IMR-90 (cell line): ENCODE results near the gene H2AZ1. TPM values are rescaled to one million over a fixed set of nuclear protein-coding genes. Genes with fewer than 3 reads are reported as not detected.

Experiments
- ATAC-seq: fragments of 200-7000 bp; cut with Tn5 transposase; 2 replicates; pipeline ENCODE4 v1.9.1; 2020; ENCODE audit warnings: low read depth, mild to moderate bottlenecking, moderate library complexity
- BruUV-seq: library from RNA; stranded (reverse); fragments of 400-500 nt; replicated peaks from 2 replicates; lab custom pipeline; 2021; lab: Mats Ljungman, UMichigan
- CTCF ChIA-PET: fragments of 300-600 bp; formaldehyde crosslinking; extraction: SDS; loops from one replicate; lab custom pipeline; 2021; ENCODE audit warnings: antibody characterized with exemption; lab: Yijun Ruan, JAX
- POLR2A ChIA-PET: fragments of 300-600 bp; sonication (Branson Sonifier 250); formaldehyde crosslinking; loops from one replicate; lab custom pipeline; 2022; ENCODE audit warnings: antibody characterized with exemption; ENCODE audit not compliant: unreplicated experiment; lab: Charles Lee
- DNase-seq: peaks from one replicate; pipeline ENCODE4 v3.0.0; 2013
- H2AFZ ChIP-seq: replicated peaks from 2 replicates; pipeline ENCODE3; 2013; ENCODE audit warnings: low read length, mild to moderate bottlenecking; ENCODE audit not compliant: poor library complexity
- H2AK5ac ChIP-seq: 2 replicates; pipeline ENCODE4 v1.6.1; 2013; ENCODE audit warnings: low read depth, low read length, inconsistent platforms
- H2AK9ac ChIP-seq: replicated peaks from 2 replicates; pipeline ENCODE3; 2013; ENCODE audit warnings: mild to moderate bottlenecking, low read depth, low read length, moderate library complexity; ENCODE audit not compliant: poor library complexity
- H2BK120ac ChIP-seq: 2 replicates; pipeline ENCODE4 v1.6.1; 2013; ENCODE audit warnings: low read depth, low read length, inconsistent platforms
- H2BK15ac ChIP-seq: 3 replicates; pipeline ENCODE4 v1.6.1; 2013; ENCODE audit warnings: low read depth, low read length, inconsistent platforms
- H2BK20ac ChIP-seq: 2 replicates; pipeline ENCODE4 v1.6.1; 2013; ENCODE audit warnings: low read depth, mild to moderate bottlenecking, inconsistent platforms, low read length, moderate library complexity
- H2BK5ac ChIP-seq: 2 replicates; pipeline ENCODE4 v1.6.1; 2013; ENCODE audit warnings: mild to moderate bottlenecking, low read depth, low read length, inconsistent platforms; ENCODE audit not compliant: poor library complexity, severe bottlenecking
- H3K14ac ChIP-seq: replicated peaks from 2 replicates; pipeline ENCODE4 v1.6.1; 2013; ENCODE audit warnings: low read depth, low read length, inconsistent platforms
- H3K18ac ChIP-seq: 2 replicates; pipeline ENCODE4 v1.6.1; 2013; ENCODE audit warnings: low read depth, low read length, control low read depth
- H3K23ac ChIP-seq: 2 replicates; pipeline ENCODE4 v1.6.1; 2013; ENCODE audit warnings: low read depth, low read length, inconsistent platforms
- H3K27ac ChIP-seq: 2 replicates; pipeline ENCODE4 v1.5.1; 2013; ENCODE audit warnings: mild to moderate bottlenecking, control low read depth, low read length; ENCODE audit not compliant: insufficient read depth
- H3K27me3 ChIP-seq: 2 replicates; pipeline ENCODE4 v1.6.1; 2013; ENCODE audit warnings: low read length; ENCODE audit not compliant: control insufficient read depth, insufficient read depth
- H3K36me3 ChIP-seq: 2 replicates; pipeline ENCODE4 v1.6.1; 2013; ENCODE audit warnings: low read length, mixed read lengths; ENCODE audit not compliant: control insufficient read depth, insufficient read depth
- H3K4ac ChIP-seq: 2 replicates; pipeline ENCODE4 v1.6.1; 2013; ENCODE audit warnings: low read depth, low read length, inconsistent platforms
- H3K4me1 ChIP-seq: 2 replicates; pipeline ENCODE4 v1.6.1; 2013; ENCODE audit warnings: low read length, mixed read lengths; ENCODE audit not compliant: control insufficient read depth, insufficient read depth
- H3K4me2 ChIP-seq: 2 replicates; pipeline ENCODE4 v1.6.1; 2013; ENCODE audit warnings: low read depth, mild to moderate bottlenecking, control low read depth, low read length, moderate library complexity
- H3K4me3 ChIP-seq: 2 replicates; pipeline ENCODE4 v1.5.1; 2013; ENCODE audit warnings: low read depth, mild to moderate bottlenecking, control low read depth, low read length, moderate library complexity; ENCODE audit not compliant: insufficient read depth
- H3K56ac ChIP-seq: 2 replicates; pipeline ENCODE4 v1.6.1; 2013; ENCODE audit warnings: low read length, inconsistent platforms; ENCODE audit not compliant: insufficient read depth; ENCODE audit errors: extremely low read depth
- H3K79me1 ChIP-seq, 2 experiments: 2 replicates each; pipeline ENCODE4 v1.6.1; 2013; ENCODE audit warnings: low read length in 2 of 2, inconsistent platforms in 1 of 2, low read depth in 1 of 2
- H3K9ac ChIP-seq: 2 replicates; pipeline ENCODE4 v1.6.1; 2013; ENCODE audit warnings: low read depth, low read length, control low read depth
- H3K9me1 ChIP-seq: 2 replicates; pipeline ENCODE4 v1.6.1; 2013; ENCODE audit warnings: low read length, inconsistent platforms; ENCODE audit not compliant: insufficient read depth
- H3K9me3 ChIP-seq: 2 replicates; pipeline ENCODE4 v1.6.1; 2013; ENCODE audit warnings: low read length; ENCODE audit not compliant: control insufficient read depth, insufficient read depth
- H4K20me1 ChIP-seq: 2 replicates; pipeline ENCODE4 v1.6.1; 2013; ENCODE audit warnings: low read length, inconsistent platforms; ENCODE audit not compliant: insufficient read depth
- H4K5ac ChIP-seq: 2 replicates; pipeline ENCODE4 v1.6.1; 2013; ENCODE audit warnings: mild to moderate bottlenecking, low read depth, low read length, control low read depth
- H4K8ac ChIP-seq, 2 experiments: 2 replicates each; pipeline ENCODE4 v1.6.1; 2013; ENCODE audit warnings: low read depth in 2 of 2, low read length in 2 of 2, control low read depth in 1 of 2, inconsistent platforms in 1 of 2
- H4K91ac ChIP-seq: 2 replicates; pipeline ENCODE4 v1.6.1; 2013; ENCODE audit warnings: low read depth, low read length, inconsistent platforms; ENCODE audit not compliant: insufficient read depth
- CHD1 ChIP-seq: IDR thresholded peaks from 2 replicates; pipeline ENCODE4 v1.6.1; 2012; ENCODE audit warnings: low read depth, low read length, improper control_type of control experiment
- ELK1 ChIP-seq: fragments of 150-350 bp; IDR thresholded peaks from 2 replicates; pipeline ENCODE4 v1.6.1; 2016; ENCODE audit warnings: low read depth, mild to moderate bottlenecking, low read length, moderate library complexity, borderline replicate concordance
- MAFK ChIP-seq: IDR thresholded peaks from 2 replicates; pipeline ENCODE4 v1.6.1; 2012; ENCODE audit warnings: low read depth, low read length, improper control_type of control experiment
- MAZ ChIP-seq: IDR thresholded peaks from 2 replicates; pipeline ENCODE4 v1.6.1; 2012; ENCODE audit warnings: low read depth, mild to moderate bottlenecking, low read length, improper control_type of control experiment, moderate library complexity, borderline replicate concordance
- MXI1 ChIP-seq: IDR thresholded peaks from 2 replicates; pipeline ENCODE4 v1.6.1; 2012; ENCODE audit warnings: low read depth, mild to moderate bottlenecking, low read length, moderate library complexity, borderline replicate concordance
- RCOR1 ChIP-seq: IDR thresholded peaks from 2 replicates; pipeline ENCODE4 v1.6.1; 2012; ENCODE audit warnings: mild to moderate bottlenecking, low read length, improper control_type of control experiment; ENCODE audit not compliant: insufficient replicate concordance
- SMC3 ChIP-seq: fragments of 150-350 bp; IDR thresholded peaks from 2 replicates; pipeline ENCODE4 v1.6.1; 2016; ENCODE audit warnings: low read depth, mild to moderate bottlenecking, antibody characterized with exemption, low read length, moderate library complexity
- dilution Hi-C: fragments of 300-500 bp; cut with HindIII; formaldehyde crosslinking; loops from one replicate; pipeline ENCODE4 v1.14.3; 2018; ENCODE audit warnings: low sequenced_read_pairs; ENCODE audit not compliant: unreplicated experiment
- in situ Hi-C: fragments of 300-500 bp; cut with MboI; formaldehyde crosslinking; loops from 3 replicates; pipeline ENCODE4 v1.14.3; 2019; ENCODE audit warnings: low sequenced_read_pairs, inconsistent platforms, mixed read lengths
- intact Hi-C: fragments of 100-400 bp; cut with micrococcal nuclease; formaldehyde crosslinking; loops from 2 replicates; pipeline ENCODE4 v1.10.0; 2022
- polyA plus RNA-seq, 3 experiments: library from polyadenylated mRNA; depleted of rRNA; stranded (reverse); fragments of >200 nt; gene quantifications; 2 replicates each; pipeline ENCODE4 v1.2.3, GENCODE V29; 2012; ENCODE audit warnings: low replicate concordance in 1 of 3
- total RNA-seq: library from RNA; depleted of rRNA; stranded (reverse); fragments of >200 nt; gene quantifications from 2 replicates; pipeline ENCODE4 v1.2.3, GENCODE V29; 2012

The H2AZ1 gene
- total and polyA plus RNA-seq, 2 of the 4 experiments (the other 2 are of a cell fraction) = 456 to 1,129 TPM

- H3K14ac ChIP-seq = no peak overlapping the region
Measured at GRCh38 chr4:99934891-99935290, 15.2 kb downstream of the H2AZ1 start.

More at GRCh38 chr4:99934891-99935290, 15.2 kb downstream of the H2AZ1 start:
- H3K4ac ChIP-seq = no peak overlapping the region
- H2BK5ac ChIP-seq = no peak overlapping the region
- no peak overlapping the region for H2BK20ac ChIP-seq
- TF ChIP-seq MXI1 (no peak), MAZ (no peak), CHD1 (no peak), MAFK (no peak), RCOR1 (no peak), SMC3 (no peak), ELK1 (no peak)
- H2AFZ ChIP-seq = no peak overlapping the region
- peak; percentile 19 for DNase-seq
- H4K8ac ChIP-seq = no peak overlapping the region
- H3K4me1 ChIP-seq = no peaks in the 10 kb centered on the region
- intact Hi-C loops = no loop called here
- no peak overlapping the region for H3K56ac ChIP-seq
- peaks cover 11 to 25% of the 10 kb centered on the region in 2 experiments for H3K79me1 ChIP-seq
- no peak overlapping the region for H4K5ac ChIP-seq
- no peak overlapping the region for H3K4me3 ChIP-seq
- H2AK5ac ChIP-seq = no peak overlapping the region
- no peak for ATAC-seq
- H3K36me3 ChIP-seq = peaks cover 11% of the 10 kb centered on the region
- no peak overlapping the region for H2AK9ac ChIP-seq
- CTCF ChIA-PET = no interaction called here
- BruUV-seq = no TSS peak
- no peaks in the 10 kb centered on the region for H3K27me3 ChIP-seq
- no peak overlapping the region for H2BK120ac ChIP-seq
- no peak overlapping the region for H3K23ac ChIP-seq
- H3K18ac ChIP-seq = no peak overlapping the region
- in situ Hi-C loops = no loop called here
- H2BK15ac ChIP-seq = no peak overlapping the region
- peaks cover 17% of the 10 kb centered on the region for H4K20me1 ChIP-seq
- no peak overlapping the region for H3K4me2 ChIP-seq
- H3K27ac ChIP-seq = no peak overlapping the region
- H3K9me1 ChIP-seq = peaks cover 2% of the 10 kb centered on the region; the same call in 1 of the 2 replicates
- no peak overlapping the region for H3K9ac ChIP-seq
- POLR2A ChIA-PET = no interaction called here
- H3K9me3 ChIP-seq = peaks cover 12% of the 10 kb centered on the region
- no peak overlapping the region for H4K91ac ChIP-seq
- dilution Hi-C loops = no loop called here
